Karpas-422 (cell line): Measurements from ENCODE around the gene LSM14B. TPM values are rescaled to one million over a fixed set of nuclear protein-coding genes. Genes with fewer than 3 reads are reported as not detected.
"Not testable (repeated sequence)": the region's sequence is repeated elsewhere in the genome, so short reads cannot be mapped to it uniquely, and the experiment has no call there.

Experiments used
- DNase-seq: peaks from one replicate; pipeline ENCODE4 v3.0.0-alpha.2; 2015
- H2AFZ ChIP-seq: fragments of 200-600 bp; sonication (generic); 2 replicates; pipeline ENCODE4 v1.6.1; 2014; ENCODE audit warnings: antibody characterized with exemption, low read length, mixed read lengths
- H3K27ac ChIP-seq: fragments of 200-600 bp; sonication (generic); 2 replicates; pipeline ENCODE4 v1.5.1; 2014; ENCODE audit warnings: mild to moderate bottlenecking, low read length, moderate library complexity
- H3K27me3 ChIP-seq: fragments of 200-600 bp; sonication (generic); 2 replicates; pipeline ENCODE4 v1.6.1; 2014; ENCODE audit warnings: low read length, mixed read lengths
- H3K36me3 ChIP-seq: fragments of 200-600 bp; sonication (generic); 2 replicates; pipeline ENCODE4 v1.6.1; 2014; ENCODE audit warnings: low read length, mixed read lengths; ENCODE audit not compliant: insufficient read depth
- H3K4me1 ChIP-seq: fragments of 200-600 bp; sonication (generic); 2 replicates; pipeline ENCODE4 v1.6.1; 2014; ENCODE audit warnings: mild to moderate bottlenecking, low read length, mixed read lengths
- H3K4me2 ChIP-seq: fragments of 200-600 bp; sonication (generic); 2 replicates; pipeline ENCODE4 v1.6.1; 2014; ENCODE audit warnings: low read length, low read depth, mild to moderate bottlenecking; ENCODE audit not compliant: poor library complexity, severe bottlenecking
- H3K4me3 ChIP-seq: fragments of 200-600 bp; sonication (generic); 2 replicates; pipeline ENCODE4 v1.5.1; 2014; ENCODE audit warnings: mild to moderate bottlenecking, antibody characterized with exemption, low read length, mixed read lengths
- H3K79me2 ChIP-seq: fragments of 200-600 bp; sonication (generic); 2 replicates; pipeline ENCODE4 v1.6.1; 2014; ENCODE audit warnings: mild to moderate bottlenecking, low read length, mixed read lengths
- H3K9ac ChIP-seq: fragments of 200-600 bp; sonication (generic); 2 replicates; pipeline ENCODE4 v1.6.0; 2014; ENCODE audit warnings: low read length
- H3K9me2 ChIP-seq: fragments of 200-600 bp; sonication (generic), shearing (Covaris generic); replicated peaks from 2 replicates; pipeline ENCODE4 v1.6.0; 2014; ENCODE audit warnings: mild to moderate bottlenecking, low read length, moderate library complexity; ENCODE audit not compliant: insufficient read depth
- H3K9me3 ChIP-seq: fragments of 300-700, 200-600 bp; sonication (generic); 2 replicates; pipeline ENCODE4 v1.6.1; 2014; ENCODE audit warnings: low read length, mixed read lengths
- H4K20me1 ChIP-seq: fragments of 200-600 bp; sonication (generic); 2 replicates; pipeline ENCODE4 v1.6.1; 2014; ENCODE audit warnings: mild to moderate bottlenecking, antibody characterized with exemption, low read length, low read depth; ENCODE audit not compliant: insufficient read depth
- total RNA-seq: library from RNA; depleted of rRNA; stranded (reverse); fragments of >200 nt; shearing (Covaris generic); gene quantifications from 2 replicates; pipeline ENCODE4 v1.2.3, GENCODE V29; 2014; ENCODE audit warnings: low replicate concordance

The LSM14B gene
- total RNA-seq, 1 experiment from 2014 or later, result 16.1 TPM

DNA sequence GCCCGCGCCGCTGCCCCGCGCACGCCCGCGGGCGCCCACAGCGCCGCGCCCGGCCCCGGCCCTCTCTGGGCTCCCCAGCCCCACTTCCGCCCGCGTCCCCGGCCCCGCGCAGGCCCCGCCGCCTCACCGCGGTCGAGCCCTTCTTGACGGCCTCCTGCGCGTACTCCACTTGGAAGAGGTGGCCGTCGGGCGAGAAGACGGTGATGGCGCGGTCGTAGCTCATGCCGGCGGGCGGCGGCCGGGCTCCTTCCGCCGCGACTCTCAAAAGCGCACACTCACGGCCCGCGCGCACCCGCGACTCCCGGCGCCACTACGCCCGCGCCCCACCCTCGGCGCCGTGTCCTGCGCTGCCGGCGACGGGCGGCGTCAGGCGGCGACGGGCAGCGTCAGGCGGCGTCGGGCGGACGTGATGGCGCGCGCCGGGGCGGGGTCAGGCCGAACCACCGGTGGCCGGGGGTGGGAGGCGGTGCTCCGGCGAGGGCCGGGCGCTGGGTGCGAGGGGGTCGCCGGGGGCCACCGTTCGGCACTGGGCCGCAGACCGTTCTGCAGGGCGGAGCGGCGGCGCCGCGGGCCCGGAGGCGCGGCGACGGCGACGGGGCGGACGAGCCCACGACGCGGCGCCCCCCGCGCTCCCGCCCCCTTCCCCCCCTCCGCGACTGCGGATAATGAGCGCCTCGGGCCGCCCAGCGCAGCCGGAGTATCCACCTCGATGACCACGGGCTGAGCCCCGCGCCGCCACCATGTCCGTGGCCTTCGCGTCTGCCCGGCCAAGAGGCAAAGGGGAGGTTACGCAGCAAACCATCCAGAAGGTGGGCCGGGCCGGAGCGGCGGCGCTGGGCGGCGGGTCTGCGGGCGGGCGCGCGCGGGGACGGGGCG is 21.0 kb downstream of the LSM14B start, which contains the start of the genes PSMA7 and SS18L1:
PSMA7 (minus strand) TSS at position 314 of the 876 bp plus-strand sequence; CDS start at position 223, 91 bp downstream.
SS18L1 (plus strand) TSS at position 689 of the 876 bp plus-strand sequence; CDS start at position 741, 52 bp downstream.
- DNase-seq, result peak; percentile 96
- peak within 1 kb of the TSS; percentile 91 for H3K4me3 ChIP-seq
- H3K4me1 ChIP-seq, result peaks cover 27% of the 10 kb centered on the region
- peak within 1 kb of the TSS; percentile 51 for H3K27ac ChIP-seq
- peak within 1 kb of the TSS; percentile 91 for H3K4me2 ChIP-seq
- H3K79me2 ChIP-seq, result peaks cover 76% of the 10 kb centered on the region
- H4K20me1 ChIP-seq, result peaks cover 78% of the 10 kb centered on the region
- H3K27me3 ChIP-seq, result no peaks in the 10 kb centered on the region
- H3K9me2 ChIP-seq, result no peaks in the 10 kb centered on the region
- 0 out of 2 replicates have a peak within 1 kb of the TSS, but pooled peaks have one; percentile 63 for H2AFZ ChIP-seq
- H3K9ac ChIP-seq, result peak within 1 kb of the TSS; percentile 91
- no peaks in the 10 kb centered on the region for H3K9me3 ChIP-seq
- peaks cover 25% of the 10 kb centered on the region for H3K36me3 ChIP-seq

DNA sequence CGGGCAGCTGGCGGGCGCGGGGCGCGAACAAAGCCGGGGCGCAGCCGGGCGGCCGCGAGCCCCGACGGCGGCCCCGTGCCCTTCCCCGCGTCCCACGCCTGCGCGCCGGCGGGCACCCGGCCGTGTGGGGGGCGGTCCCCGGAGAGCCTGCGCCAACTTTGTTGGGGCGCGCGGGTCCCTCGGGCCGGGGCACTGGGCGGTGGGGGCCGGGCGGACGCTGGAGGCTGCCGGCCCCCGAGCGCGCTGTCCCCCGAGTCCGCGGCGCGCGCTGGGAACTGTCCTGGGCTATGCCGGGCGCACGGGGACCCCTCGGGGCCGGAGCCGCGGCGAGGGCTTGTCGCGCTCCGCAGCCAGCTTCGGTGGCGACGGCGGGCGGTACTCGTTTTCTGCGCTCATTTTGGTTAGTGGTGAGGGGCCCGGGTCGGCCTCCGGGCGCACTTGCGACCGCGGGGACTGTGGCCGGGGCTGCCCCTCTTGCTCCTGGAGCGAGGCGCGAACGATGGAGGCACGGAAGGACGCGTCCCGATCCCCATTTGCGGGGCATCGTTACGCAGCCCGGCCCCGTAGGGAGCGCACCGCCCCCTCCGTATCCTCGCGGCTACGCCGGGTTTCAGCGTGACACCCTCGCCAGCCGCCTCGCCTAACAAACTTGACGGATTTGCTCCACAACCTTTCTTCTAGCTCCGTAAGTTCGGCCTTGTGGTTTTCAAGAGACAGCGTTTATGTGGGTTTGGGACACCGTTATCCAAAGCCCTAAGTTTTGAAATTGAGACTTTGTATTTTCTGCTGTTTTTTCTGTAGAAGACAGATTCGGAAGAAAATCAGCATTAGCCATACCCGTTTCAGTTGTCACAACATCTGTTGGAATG is 21.9 kb downstream of the LSM14B start:
- Histone ChIP-seq H4K20me1 (peaks cover 79% of the 10 kb centered on the region), H3K4me2 (peak overlapping the region; percentile 72), H3K27ac (no peak overlapping the region), H3K79me2 (peaks cover 70% of the 10 kb centered on the region), H3K4me3 (peak overlapping the region; percentile 81), H3K9me2 (no peaks in the 10 kb centered on the region), H3K4me1 (peaks cover 27% of the 10 kb centered on the region), H3K9me3 (no peaks in the 10 kb centered on the region), H3K9ac (peak overlapping the region; percentile 91), H3K36me3 (peaks cover 19% of the 10 kb centered on the region), H3K27me3 (no peaks in the 10 kb centered on the region), H2AFZ (0 out of 2 replicates have a peak overlapping the region, but pooled peaks have one; percentile 63)
- peak; percentile 75 for DNase-seq

DNA sequence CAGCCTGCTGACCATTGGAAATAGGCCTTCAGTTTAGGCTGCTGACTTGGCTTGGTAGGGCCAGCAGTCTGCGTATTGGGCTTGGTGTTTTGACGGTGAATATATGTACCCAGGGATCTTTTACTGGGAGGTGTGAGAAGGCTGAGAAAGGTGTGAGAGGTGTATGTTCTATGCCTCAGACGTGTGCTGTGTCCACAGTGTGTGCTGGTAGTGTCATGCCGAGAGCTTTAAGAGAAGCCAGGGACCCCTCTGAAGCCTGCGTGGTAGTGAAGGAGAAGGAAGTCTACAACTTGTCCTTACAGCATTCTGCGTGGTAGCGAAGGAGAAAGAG is 23.4 kb downstream of the LSM14B start:
- Histone ChIP-seq H3K36me3 (peaks cover 5% of the 10 kb centered on the region; the same call in 1 of the 2 replicates), H3K9me2 (no peaks in the 10 kb centered on the region), H3K4me3 (no peak overlapping the region), H3K9me3 (no peaks in the 10 kb centered on the region), H2AFZ (no peak overlapping the region), H3K79me2 (peaks cover 60% of the 10 kb centered on the region), H3K4me1 (peaks cover 25% of the 10 kb centered on the region), H3K27me3 (no peaks in the 10 kb centered on the region), H3K9ac (no peak overlapping the region), H3K4me2 (no peak overlapping the region), H3K27ac (no peak overlapping the region), H4K20me1 (peaks cover 75% of the 10 kb centered on the region)
- no peak for DNase-seq

DNA sequence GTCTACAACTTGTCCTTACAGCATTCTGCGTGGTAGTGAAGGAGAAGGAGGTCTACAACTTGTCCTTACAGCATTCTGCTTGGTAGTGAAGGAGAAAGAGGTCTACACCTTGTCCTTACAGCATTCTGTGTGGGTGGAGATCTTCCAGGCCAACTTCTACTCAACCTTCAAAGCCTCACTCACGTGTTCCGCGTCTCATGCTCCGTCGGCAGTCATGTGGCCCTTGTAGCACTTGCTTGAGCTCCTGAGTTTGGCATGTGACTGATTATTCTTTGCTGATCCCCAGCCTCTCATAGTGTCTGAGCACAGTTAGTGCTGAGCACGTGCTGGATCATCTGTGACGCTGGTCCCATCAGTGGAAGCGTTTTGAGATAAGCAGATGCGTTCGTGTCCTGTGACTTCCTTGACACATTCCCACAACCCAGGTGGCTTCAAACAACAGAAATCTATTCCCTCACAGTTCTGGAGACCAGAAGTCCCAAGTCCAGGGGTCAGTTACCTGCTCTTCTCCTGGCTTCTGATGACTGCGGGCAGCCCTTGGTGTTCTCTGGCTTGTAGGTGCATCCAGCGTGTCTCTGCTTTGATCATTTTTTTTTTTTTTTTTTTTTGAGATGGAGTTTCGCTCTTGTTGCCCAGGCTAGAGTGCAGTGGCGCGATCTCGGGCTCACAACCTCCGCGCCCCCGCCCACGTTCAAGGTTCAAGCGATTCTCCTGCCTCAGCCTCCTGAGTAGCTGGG is 23.9 kb downstream of the LSM14B start:
- Histone ChIP-seq H3K4me2 (no peak overlapping the region), H3K9me3 (no peaks in the 10 kb centered on the region), H3K27me3 (no peaks in the 10 kb centered on the region), H2AFZ (no peak overlapping the region), H3K36me3 (0 out of 2 replicates have a peak, but pooled peaks cover 3% of the 10 kb centered on the region), H3K9ac (no peak overlapping the region), H3K79me2 (peaks cover 55% of the 10 kb centered on the region), H3K4me1 (peaks cover 19% of the 10 kb centered on the region), H3K27ac (no peak overlapping the region), H3K4me3 (no peak overlapping the region), H3K9me2 (no peaks in the 10 kb centered on the region), H4K20me1 (peaks cover 70% of the 10 kb centered on the region)
- no peak for DNase-seq

DNA sequence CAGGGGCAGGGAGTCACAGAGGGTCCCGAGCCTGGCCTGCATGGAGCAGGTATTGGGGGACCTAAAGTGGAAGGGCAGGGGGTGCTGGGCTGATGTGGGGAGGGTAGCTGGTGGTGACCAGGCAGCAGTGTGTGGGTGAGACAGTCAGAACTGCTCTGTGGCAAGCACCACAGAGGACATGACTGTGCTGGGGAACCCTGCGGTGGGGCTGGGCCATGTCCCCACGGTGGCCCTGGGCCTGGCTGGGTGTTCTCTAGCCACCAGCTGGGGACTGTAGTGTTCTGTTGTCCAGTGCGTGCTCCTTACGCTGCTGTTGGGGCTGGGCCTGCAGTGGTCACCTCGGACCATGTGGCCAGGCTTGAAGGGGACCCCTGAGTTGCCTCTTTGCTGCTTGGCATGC is 24.9 kb downstream of the LSM14B start:
- no peaks in the 10 kb centered on the region for H3K27me3 ChIP-seq
- peaks cover 63% of the 10 kb centered on the region for H4K20me1 ChIP-seq
- H3K9ac ChIP-seq, result no peak overlapping the region
- H2AFZ ChIP-seq, result no peak overlapping the region
- DNase-seq, result no peak
- H3K27ac ChIP-seq, result no peak overlapping the region
- H3K4me1 ChIP-seq, result peaks cover 10% of the 10 kb centered on the region
- H3K4me3 ChIP-seq, result no peak overlapping the region
- peaks cover 45% of the 10 kb centered on the region for H3K79me2 ChIP-seq
- peaks cover 3% of the 10 kb centered on the region; the same call in 1 of the 2 replicates for H3K36me3 ChIP-seq
- no peaks in the 10 kb centered on the region for H3K9me3 ChIP-seq
- no peaks in the 10 kb centered on the region for H3K9me2 ChIP-seq
- no peak overlapping the region for H3K4me2 ChIP-seq

DNA sequence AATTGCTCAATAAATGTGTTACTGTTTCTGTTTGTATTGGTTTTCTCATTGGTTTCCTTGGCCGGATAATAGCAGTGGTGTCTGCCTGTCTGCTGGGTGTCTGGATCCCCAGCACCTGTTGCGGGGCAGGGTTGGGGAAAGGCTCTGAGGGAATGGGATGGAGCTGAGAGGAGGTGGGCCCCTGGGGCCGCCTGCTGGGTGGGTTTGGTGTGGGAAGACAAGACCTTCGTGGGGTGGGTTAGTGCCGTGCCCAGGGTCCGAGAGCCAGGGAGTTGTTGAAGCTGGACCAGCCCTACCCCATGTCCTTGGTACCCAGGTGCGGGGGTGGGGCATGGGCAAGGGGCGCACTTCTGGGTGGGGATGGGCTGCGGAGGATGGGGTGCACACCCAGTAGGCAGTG is 25.3 kb downstream of the LSM14B start:
- H3K9me2 ChIP-seq, result no peaks in the 10 kb centered on the region
- DNase-seq, result no peak
- H3K9ac ChIP-seq, result no peak overlapping the region
- H4K20me1 ChIP-seq, result peaks cover 63% of the 10 kb centered on the region
- no peaks in the 10 kb centered on the region for H3K9me3 ChIP-seq
- H2AFZ ChIP-seq, result no peak overlapping the region
- peaks cover 10% of the 10 kb centered on the region for H3K4me1 ChIP-seq
- no peak overlapping the region for H3K27ac ChIP-seq
- no peak overlapping the region for H3K4me2 ChIP-seq
- peaks cover 3% of the 10 kb centered on the region; the same call in 1 of the 2 replicates for H3K36me3 ChIP-seq
- no peak overlapping the region for H3K4me3 ChIP-seq
- peaks cover 41% of the 10 kb centered on the region for H3K79me2 ChIP-seq
- H3K27me3 ChIP-seq, result no peaks in the 10 kb centered on the region

DNA sequence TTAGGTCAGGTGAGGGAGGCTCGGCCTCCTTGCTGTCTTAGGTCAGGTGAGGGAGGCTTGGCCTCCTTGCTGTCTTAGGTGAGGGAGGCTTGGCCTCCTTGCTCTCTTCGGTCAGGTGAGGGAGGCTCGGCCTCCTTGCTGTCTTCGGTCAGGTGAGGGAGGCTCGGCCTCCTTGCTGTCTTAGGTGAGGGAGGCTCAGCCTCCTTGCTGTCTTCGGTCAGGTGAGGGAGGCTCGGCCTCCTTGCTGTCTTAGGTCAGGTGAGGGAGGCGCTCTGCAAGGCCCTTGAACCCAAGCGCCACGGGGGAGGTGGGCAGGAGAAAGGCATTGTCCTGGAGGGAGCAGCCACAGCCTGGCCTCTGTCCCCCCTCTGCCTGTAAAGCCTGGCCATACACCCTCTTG is 26.1 kb downstream of the LSM14B start:
- H3K4me3 ChIP-seq, H2AFZ ChIP-seq, H3K27ac ChIP-seq, H3K27me3 ChIP-seq, H3K4me2 ChIP-seq, H3K9ac ChIP-seq, H3K36me3 ChIP-seq, H3K9me2 ChIP-seq, DNase-seq, H3K9me3 ChIP-seq: not testable (repeated sequence)
- Histone ChIP-seq H3K79me2 (peaks cover 38% of the 10 kb centered on the region), H3K4me1 (peaks cover 10% of the 10 kb centered on the region), H4K20me1 (peaks cover 64% of the 10 kb centered on the region)
